Hematopoietic multipotent progenitor cell treated with erythropoietin and hydrocortisone succinate and interleukin-3 and kit ligand, for 17 days (in vitro differentiated cells): Measurements from ENCODE around the gene IDUA.
"Not testable (repeated sequence)": the region's sequence is repeated elsewhere in the genome, so short reads cannot be mapped to it uniquely, and the experiment has no call there.

Experiments used
- DNase-seq: peaks from one replicate; pipeline ENCODE4 v3.0.0-alpha.2; 2015; ENCODE audit warnings: low spot score

Gene IDUA

GRCh38 chr4:1046581-1047011, 59.8 kb downstream of the IDUA start:
- not testable (repeated sequence) for DNase-seq

GRCh38 chr4:1047106-1047975, 60.5 kb downstream of the IDUA start:
- DNase-seq = no peak

GRCh38 chr4:1047976-1048772, 61.3 kb downstream of the IDUA start:
- DNase-seq = no peak

- no peak for DNase-seq
Observed at GRCh38 chr4:1048773-1049590, 62.1 kb downstream of the IDUA start.

GRCh38 chr4:1049591-1049905, 62.7 kb downstream of the IDUA start:
- no peak for DNase-seq

- no peak for DNase-seq
Observed at GRCh38 chr4:1050486-1051213, 63.8 kb downstream of the IDUA start.

GRCh38 chr4:1051472-1051871, 64.6 kb downstream of the IDUA start:
- no peak for DNase-seq

GRCh38 chr4:1052231-1052671, 65.4 kb downstream of the IDUA start:
- DNase-seq = no peak

- no peak for DNase-seq
Observed at GRCh38 chr4:1053080-1053661, 66.3 kb downstream of the IDUA start.

- DNase-seq = not testable (repeated sequence)
Observed at GRCh38 chr4:1053891-1054290, 67.0 kb downstream of the IDUA start.
